Measurements from ENCODE around the gene CRYBG3. TPM values are rescaled to one million over a fixed set of nuclear protein-coding genes. Genes with fewer than 3 reads are reported as not detected.

CRYBG3 gene
- total and polyA plus RNA-seq, 2 of the 13 experiments (the other 11 are each of a cell fraction or from before 2014, with no cell fraction given), result 3.8 to 15.9 TPM

GRCh38 chr3:97871801-97872524 is 50.2 kb downstream of the CRYBG3 start:
- H3K4me2 ChIP-seq (ENCODE audit: low read depth, low read length), result no peak overlapping the region
- H3K4me3 ChIP-seq (replicated peaks in 1 of 3; ENCODE audit: insufficient read depth in 1 of 3, low read depth in 2 of 3, low read length in 3 of 3), result no peak overlapping the region
- TF ChIP-seq ZNF484 (CRISPR knock-in tag; IDR thresholded peaks at IDR 0.05; ENCODE audit: borderline replicate concordance, low read depth) (no peak), CHCHD3 (CRISPR knock-in tag; IDR thresholded peaks at IDR 0.05) (no peak), TAF1 (CRISPR knock-in tag; IDR thresholded peaks at IDR 0.05) (no peak), REST (IDR thresholded peaks at IDR 0.05; ENCODE audit: borderline replicate concordance in 1 of 2, low read depth in 1 of 2, low read length in 2 of 2) (peak in 1 of 2 experiments; percentile 33; a peak in 1 of 4 replicates)
- TF ChIP-seq, protein P1, sequence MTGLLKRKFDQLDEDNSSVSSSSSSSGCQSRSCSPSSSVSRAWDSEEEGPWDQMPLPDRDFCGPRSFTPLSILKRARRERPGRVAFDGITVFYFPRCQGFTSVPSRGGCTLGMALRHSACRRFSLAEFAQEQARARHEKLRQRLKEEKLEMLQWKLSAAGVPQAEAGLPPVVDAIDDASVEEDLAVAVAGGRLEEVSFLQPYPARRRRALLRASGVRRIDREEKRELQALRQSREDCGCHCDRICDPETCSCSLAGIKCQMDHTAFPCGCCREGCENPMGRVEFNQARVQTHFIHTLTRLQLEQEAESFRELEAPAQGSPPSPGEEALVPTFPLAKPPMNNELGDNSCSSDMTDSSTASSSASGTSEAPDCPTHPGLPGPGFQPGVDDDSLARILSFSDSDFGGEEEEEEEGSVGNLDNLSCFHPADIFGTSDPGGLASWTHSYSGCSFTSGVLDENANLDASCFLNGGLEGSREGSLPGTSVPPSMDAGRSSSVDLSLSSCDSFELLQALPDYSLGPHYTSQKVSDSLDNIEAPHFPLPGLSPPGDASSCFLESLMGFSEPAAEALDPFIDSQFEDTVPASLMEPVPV (CRISPR knock-in tag; IDR thresholded peaks at IDR 0.05), result no peak
- 95% methylated on average over 6 of the region's 6 CpGs for WGBS (ENCODE audit: low lambda C conversion rate)
- no peaks in the 10 kb centered on the region for H3K9me3 ChIP-seq (ENCODE audit: low read length)
- DNase-seq (ENCODE audit: low spot score) (no peak), FAIRE-seq (no peak), ATAC-seq (no peak)
- intact Hi-C loops (cut with micrococcal nuclease; ENCODE audit: unreplicated experiment), result no loop called here
- H2AFZ ChIP-seq (ENCODE audit: low read length), result no peak overlapping the region
- H3K9ac ChIP-seq (ENCODE audit: insufficient read depth, low read depth, low read length), result no peak overlapping the region
- no TSS peak for BruUV-seq (replicated peaks)
- POLR2A ChIA-PET, result no interaction called here
- H3K27ac ChIP-seq (ENCODE audit: extremely low read length, insufficient read depth, low read length), result no peak overlapping the region
- CTCF ChIA-PET (ENCODE audit: low intra/inter-chr PET ratio, low total read pairs), result no interaction called here
- in situ Hi-C loops (cut with HindIII; ENCODE audit: extremely low pct_ligation_motif_present, low pct_unique_long_range_greater_than_20kb), result no loop called here
- H4K20me1 ChIP-seq (ENCODE audit: insufficient read depth, low read length), result no peaks in the 10 kb centered on the region
- no peaks in the 10 kb centered on the region for H3K27me3 ChIP-seq (ENCODE audit: control insufficient read depth in 1 of 2, insufficient read depth in 2 of 2, low read length in 2 of 2)
- H3K79me2 ChIP-seq (ENCODE audit: insufficient read depth, low read length), result no peaks in the 10 kb centered on the region
- H3K4me1 ChIP-seq (ENCODE audit: insufficient read depth, low read length), result no peaks in the 10 kb centered on the region
- no peaks in the 10 kb centered on the region; a peak in 2 of 5 replicates for H3K36me3 ChIP-seq (replicated peaks in 1 of 2; ENCODE audit: control insufficient read depth in 1 of 2, insufficient read depth in 2 of 2, low read length in 2 of 2)
